Testis (tissue), 3 donors: ENCODE measurements around the gene BAG2. TPM values are rescaled to one million over a fixed set of nuclear protein-coding genes. Genes with fewer than 3 reads are reported as not detected.

Experiments
- DNase-seq: peaks from one replicate; pipeline ENCODE4 v3.0.0-alpha.2; 2019
- H3K27ac ChIP-seq, 2 donors: fragments of 200-600 bp; sonication (generic); one replicate each; pipeline ENCODE4 v1.5.1; 2019
- H3K27me3 ChIP-seq: fragments of 200-600 bp; sonication (generic); one replicate; pipeline ENCODE4 v1.5.1; 2019
- H3K36me3 ChIP-seq: fragments of 200-600 bp; sonication (generic); one replicate; pipeline ENCODE4 v1.5.1; 2017; ENCODE audit warnings: low read depth; ENCODE audit errors: missing control alignments
- H3K4me1 ChIP-seq: fragments of 200-600 bp; sonication (generic); one replicate; pipeline ENCODE4 v1.5.1; 2019
- H3K4me3 ChIP-seq, 2 donors: fragments of 200-600 bp; sonication (generic); one replicate each; pipeline ENCODE4 v1.5.1; 2017 to 2019
- H3K9me3 ChIP-seq: fragments of 200-600 bp; sonication (generic); one replicate; pipeline ENCODE4 v1.5.1; 2017
- POLR2A ChIP-seq: fragments of 450-650 bp; IDR thresholded peaks from one replicate; pipeline ENCODE4 v1.6.1; 2017; ENCODE audit warnings: antibody characterized with exemption, mild to moderate bottlenecking, moderate library complexity
- WGBS, 2 donors: methylation state at CpG; one replicate each; pipeline ENCODE4 v1.1.5; 2018; 5-methylcytosine and 5-hydroxymethylcytosine counted together
- intact Hi-C: fragments of 100-400 bp; cut with DNase I; formaldehyde crosslinking; loops from one replicate; pipeline ENCODE4 v1.15.1; 2023; ENCODE audit warnings: low total_unique reads
- polyA plus RNA-seq: library from polyadenylated mRNA; stranded (reverse); fragments of 350-450 nt; fragmentation: Illumina TruSeq; extraction: RNeasy Lipid Tissue Mini Kit (QIAGEN cat#74804); gene quantifications from one replicate; pipeline ENCODE4 v1.2.3, GENCODE V29; 2014; ENCODE audit warnings: low read depth, low replicate concordance; ENCODE audit not compliant: insufficient read depth
- total RNA-seq, 2 donors: library from RNA; depleted of rRNA; stranded (reverse); fragments of >200 nt; gene quantifications; one replicate each; pipeline ENCODE4 v1.2.3, GENCODE V29; 2016
- TF ChIP-seq, protein P1 (sequence below), 3 experiments: fragments of 450-650 bp in 2 of 3; fragments of 200-600 bp in 1 of 3; sonication (generic) in 1 of 3; IDR thresholded peaks; one replicate each; pipeline ENCODE4 v1.5.1; 2016 to 2019; ENCODE audit warnings: antibody characterized with exemption in 3 of 3, mild to moderate bottlenecking in 2 of 3, moderate library complexity in 1 of 3

BAG2 gene
- total and polyA plus RNA-seq, 3 donors from 2014 or later = 5.3 to 12.6 (median 6.1) TPM

DNA sequence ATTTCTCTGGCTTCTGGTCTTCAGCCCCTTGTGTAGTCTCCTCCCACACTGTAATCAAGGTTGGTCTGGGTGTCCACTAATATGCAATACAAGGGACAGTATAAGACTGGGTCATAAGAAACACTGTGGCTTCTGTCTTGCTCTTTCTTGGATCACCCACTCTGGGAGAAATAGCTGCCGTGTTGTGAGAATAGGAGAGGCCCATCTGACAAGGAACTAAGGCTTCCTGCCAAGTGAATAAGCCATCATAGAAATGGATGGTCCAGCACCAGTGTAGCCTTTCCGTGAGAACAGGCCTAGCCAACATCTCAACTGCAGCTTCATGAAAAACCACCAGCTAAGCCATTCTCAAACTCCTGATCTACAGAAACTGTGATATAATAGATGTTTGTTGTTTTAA lies 23.3 kb downstream of the BAG2 start:
- intact Hi-C loops = no loop called here
- H3K27me3 ChIP-seq = no peaks in the 10 kb centered on the region
- no peaks in the 10 kb centered on the region for H3K9me3 ChIP-seq
- no peaks in the 10 kb centered on the region for H3K36me3 ChIP-seq
- no peak for DNase-seq
- WGBS, 2 donors = 67 to 82% methylated on average over 2 of the region's 2 CpGs
- no peak overlapping the region for H3K27ac ChIP-seq
- no peak overlapping the region for H3K4me3 ChIP-seq
- TF ChIP-seq POLR2A = no peak
- TF ChIP-seq, protein P1, sequence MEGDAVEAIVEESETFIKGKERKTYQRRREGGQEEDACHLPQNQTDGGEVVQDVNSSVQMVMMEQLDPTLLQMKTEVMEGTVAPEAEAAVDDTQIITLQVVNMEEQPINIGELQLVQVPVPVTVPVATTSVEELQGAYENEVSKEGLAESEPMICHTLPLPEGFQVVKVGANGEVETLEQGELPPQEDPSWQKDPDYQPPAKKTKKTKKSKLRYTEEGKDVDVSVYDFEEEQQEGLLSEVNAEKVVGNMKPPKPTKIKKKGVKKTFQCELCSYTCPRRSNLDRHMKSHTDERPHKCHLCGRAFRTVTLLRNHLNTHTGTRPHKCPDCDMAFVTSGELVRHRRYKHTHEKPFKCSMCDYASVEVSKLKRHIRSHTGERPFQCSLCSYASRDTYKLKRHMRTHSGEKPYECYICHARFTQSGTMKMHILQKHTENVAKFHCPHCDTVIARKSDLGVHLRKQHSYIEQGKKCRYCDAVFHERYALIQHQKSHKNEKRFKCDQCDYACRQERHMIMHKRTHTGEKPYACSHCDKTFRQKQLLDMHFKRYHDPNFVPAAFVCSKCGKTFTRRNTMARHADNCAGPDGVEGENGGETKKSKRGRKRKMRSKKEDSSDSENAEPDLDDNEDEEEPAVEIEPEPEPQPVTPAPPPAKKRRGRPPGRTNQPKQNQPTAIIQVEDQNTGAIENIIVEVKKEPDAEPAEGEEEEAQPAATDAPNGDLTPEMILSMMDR (IDR thresholded peaks at IDR 0.05) = no peak
- no peaks in the 10 kb centered on the region for H3K4me1 ChIP-seq

DNA sequence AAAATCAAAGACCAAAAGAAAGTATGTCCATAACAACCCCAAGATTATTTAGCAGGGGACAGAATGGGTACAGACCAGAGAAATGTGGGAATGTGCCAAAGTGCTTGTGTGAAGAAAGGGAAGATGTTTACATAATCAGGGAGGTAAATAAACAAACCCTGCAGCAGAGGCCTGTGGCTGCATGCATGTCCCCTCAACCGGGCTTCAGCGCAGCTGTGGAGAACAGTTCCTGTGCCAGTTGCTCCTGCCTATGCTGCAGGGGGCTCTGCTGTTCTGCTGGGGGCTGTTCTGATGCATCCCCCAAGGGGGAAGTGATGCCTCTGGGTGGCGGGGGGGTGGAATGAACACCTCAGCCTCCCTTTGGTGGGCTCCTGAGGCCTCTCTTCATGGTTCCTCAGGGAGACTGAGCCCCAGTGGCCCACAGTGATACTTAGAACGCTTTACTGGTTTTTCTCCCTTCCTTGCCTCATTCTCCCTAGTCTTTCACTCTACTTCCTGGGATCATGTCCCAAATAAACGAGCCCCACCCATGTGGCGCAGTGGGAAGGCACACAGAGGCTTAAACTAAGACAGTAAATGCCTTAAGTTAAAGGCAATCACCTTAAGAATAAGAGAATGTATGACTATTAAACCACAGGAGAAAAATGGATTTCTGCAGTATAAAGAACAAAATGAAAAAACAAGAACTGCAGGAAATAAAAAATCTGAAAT lies 27.0 kb downstream of the BAG2 start:
- 75 to 80% methylated on average over 6 of the region's 6 CpGs for WGBS, 2 donors
- Histone ChIP-seq H3K4me1 (no peaks in the 10 kb centered on the region), H3K9me3 (no peaks in the 10 kb centered on the region), H3K27me3 (no peaks in the 10 kb centered on the region), H3K4me3 (no peak overlapping the region), H3K27ac (no peak overlapping the region), H3K36me3 (no peaks in the 10 kb centered on the region)
- DNase-seq = no peak
- intact Hi-C loops = no loop called here
- TF ChIP-seq, protein P1 (IDR thresholded peaks at IDR 0.05) = no peak
- TF ChIP-seq POLR2A = no peak

DNA sequence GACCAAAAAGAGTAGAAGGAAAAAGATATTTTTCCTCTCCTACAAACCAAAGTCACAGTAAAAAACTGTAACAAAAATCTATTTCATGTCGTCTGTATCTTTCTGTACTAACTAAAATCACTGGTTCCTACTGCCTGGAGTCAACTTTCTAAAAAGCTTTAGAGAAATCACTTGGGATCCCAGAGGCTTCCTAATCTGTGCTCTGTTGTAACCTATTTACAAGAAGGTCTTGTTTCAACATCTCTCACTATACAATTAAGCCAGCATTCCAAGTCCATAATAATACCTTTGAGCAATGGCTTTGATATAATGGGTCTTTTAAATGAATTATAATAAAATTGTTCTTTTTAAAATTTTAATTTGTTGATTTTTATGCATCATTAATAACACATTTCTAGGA lies 29.6 kb downstream of the BAG2 start:
- H3K27ac ChIP-seq = no peak overlapping the region

DNA sequence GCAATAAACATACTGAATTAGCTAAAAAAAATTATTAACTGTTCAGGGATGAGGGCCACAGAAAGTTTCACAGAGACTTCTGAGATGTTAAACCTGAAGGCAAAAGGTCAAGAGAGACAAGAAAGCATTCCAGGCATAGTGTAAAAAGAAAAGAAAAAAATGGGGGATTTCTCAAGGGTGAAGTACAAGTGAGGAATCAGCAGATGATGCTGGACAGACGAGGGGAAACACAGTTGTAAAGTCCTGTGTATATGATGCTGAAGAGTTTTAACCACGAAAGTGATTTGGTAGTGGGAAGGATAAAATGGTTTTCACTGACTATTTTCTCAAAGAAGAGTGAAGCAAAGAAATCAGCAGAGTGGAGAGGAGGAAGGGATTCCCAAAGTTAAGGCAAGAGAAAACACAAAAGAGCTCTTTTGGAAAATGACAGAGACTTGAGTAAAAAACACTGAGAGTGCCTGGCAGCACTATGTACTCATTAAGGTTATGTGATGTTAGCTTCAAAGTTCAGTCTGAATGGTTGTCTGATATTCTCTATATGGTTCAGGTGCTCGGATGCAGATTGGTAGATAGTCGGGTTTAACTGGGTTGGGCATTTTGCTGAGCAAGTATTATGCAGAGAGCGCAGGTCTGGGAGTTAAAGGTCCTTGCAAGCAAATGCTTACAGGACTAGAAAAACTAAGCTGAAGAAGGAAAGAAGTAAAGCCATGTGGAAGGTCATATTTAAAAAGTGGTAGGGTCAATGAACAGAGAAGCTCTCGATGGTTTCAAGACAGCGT lies 33.6 kb downstream of the BAG2 start:
- Histone ChIP-seq H3K4me1 (no peaks in the 10 kb centered on the region), H3K27ac (no peak overlapping the region), H3K4me3 (no peak overlapping the region), H3K9me3 (no peaks in the 10 kb centered on the region), H3K27me3 (no peaks in the 10 kb centered on the region), H3K36me3 (no peaks in the 10 kb centered on the region)
- 86 to 87% methylated on average over 7 of the region's 7 CpGs for WGBS, 2 donors
- intact Hi-C loops = no loop called here
- TF ChIP-seq, protein P1 (IDR thresholded peaks at IDR 0.05) = no peak
- no peak for TF ChIP-seq POLR2A
- no peak for DNase-seq

More for the DNA sequence above, 29.6 kb downstream of the BAG2 start:
- Histone ChIP-seq H3K27me3 (no peaks in the 10 kb centered on the region), H3K4me1 (no peaks in the 10 kb centered on the region), H3K36me3 (no peaks in the 10 kb centered on the region), H3K9me3 (no peaks in the 10 kb centered on the region), H3K4me3 (no peak overlapping the region)
- WGBS, 2 donors = 60 to 74% methylated on average over 1 of the region's 1 CpG
- intact Hi-C loops = no loop called here
- no peak for DNase-seq
- TF ChIP-seq, protein P1 (IDR thresholded peaks at IDR 0.05) = no peak
- TF ChIP-seq POLR2A = no peak
